ENCODE measurements around the gene UBA7.

The UBA7 gene

GRCh38 chr3:49775538-49775937, 38.2 kb downstream of the UBA7 start:
- no peaks in the 10 kb centered on the region for H3K27me3 ChIP-seq (ENCODE audit: control insufficient read depth in 2 of 2, insufficient read depth in 2 of 2, low read length in 2 of 2)
- H3K27ac ChIP-seq (ENCODE audit: low read depth in 2 of 2, low read length in 2 of 2), result no peak overlapping the region
- H3K9me3 ChIP-seq (ENCODE audit: control insufficient read depth in 2 of 2, low read length in 2 of 2), result no peaks in the 10 kb centered on the region
- H3K9ac ChIP-seq (ENCODE audit: low read depth in 1 of 2, low read length in 2 of 2), result no peak overlapping the region
- peaks cover 0 to 8% of the 10 kb centered on the region in 2 donors for H3K36me3 ChIP-seq (ENCODE audit: control insufficient read depth in 2 of 2, insufficient read depth in 2 of 2, low read length in 2 of 2)
- peaks cover 0 to 3% of the 10 kb centered on the region in 2 donors for H3K4me1 ChIP-seq (ENCODE audit: control insufficient read depth in 2 of 2, insufficient read depth in 2 of 2, low read length in 2 of 2)
- no peak overlapping the region for H3K4me3 ChIP-seq (ENCODE audit: low read length in 2 of 2)

GRCh38 chr3:49772703-49773102, 41.0 kb downstream of the UBA7 start:
- no peak overlapping the region for H3K27ac ChIP-seq (ENCODE audit: low read depth in 2 of 2, low read length in 2 of 2)
- no peaks in the 10 kb centered on the region for H3K9me3 ChIP-seq (ENCODE audit: control insufficient read depth in 2 of 2, low read length in 2 of 2)
- H3K4me3 ChIP-seq (ENCODE audit: low read length in 2 of 2), result no peak overlapping the region
- no peaks in the 10 kb centered on the region for H3K4me1 ChIP-seq (ENCODE audit: control insufficient read depth in 2 of 2, insufficient read depth in 2 of 2, low read length in 2 of 2)
- no peaks in the 10 kb centered on the region for H3K27me3 ChIP-seq (ENCODE audit: control insufficient read depth in 2 of 2, insufficient read depth in 2 of 2, low read length in 2 of 2)
- peaks cover 3 to 12% of the 10 kb centered on the region in 2 donors for H3K36me3 ChIP-seq (ENCODE audit: control insufficient read depth in 2 of 2, insufficient read depth in 2 of 2, low read length in 2 of 2)
- H3K9ac ChIP-seq (ENCODE audit: low read depth in 1 of 2, low read length in 2 of 2), result no peak overlapping the region

- H3K27ac ChIP-seq (ENCODE audit: low read depth in 2 of 2, low read length in 2 of 2), result no peak overlapping the region
- H3K36me3 ChIP-seq (ENCODE audit: control insufficient read depth in 2 of 2, insufficient read depth in 2 of 2, low read length in 2 of 2), result peaks cover 3 to 11% of the 10 kb centered on the region in 2 donors
- H3K9ac ChIP-seq (ENCODE audit: low read depth in 1 of 2, low read length in 2 of 2), result no peak overlapping the region
- no peaks in the 10 kb centered on the region for H3K4me1 ChIP-seq (ENCODE audit: control insufficient read depth in 2 of 2, insufficient read depth in 2 of 2, low read length in 2 of 2)
- no peaks in the 10 kb centered on the region for H3K27me3 ChIP-seq (ENCODE audit: control insufficient read depth in 2 of 2, insufficient read depth in 2 of 2, low read length in 2 of 2)
- no peaks in the 10 kb centered on the region for H3K9me3 ChIP-seq (ENCODE audit: control insufficient read depth in 2 of 2, low read length in 2 of 2)
- no peak overlapping the region for H3K4me3 ChIP-seq (ENCODE audit: low read length in 2 of 2)
Observed at GRCh38 chr3:49771340-49771938, 42.3 kb downstream of the UBA7 start.

- H3K9me3 ChIP-seq (ENCODE audit: control insufficient read depth in 2 of 2, low read length in 2 of 2), result no peaks in the 10 kb centered on the region
- no peaks in the 10 kb centered on the region for H3K4me1 ChIP-seq (ENCODE audit: control insufficient read depth in 2 of 2, insufficient read depth in 2 of 2, low read length in 2 of 2)
- peaks cover 3 to 5% of the 10 kb centered on the region in 2 donors for H3K36me3 ChIP-seq (ENCODE audit: control insufficient read depth in 2 of 2, insufficient read depth in 2 of 2, low read length in 2 of 2)
- no peaks in the 10 kb centered on the region for H3K27me3 ChIP-seq (ENCODE audit: control insufficient read depth in 2 of 2, insufficient read depth in 2 of 2, low read length in 2 of 2)
- no peak overlapping the region for H3K4me3 ChIP-seq (ENCODE audit: low read length in 2 of 2)
- H3K27ac ChIP-seq (ENCODE audit: low read depth in 2 of 2, low read length in 2 of 2), result no peak overlapping the region
- H3K9ac ChIP-seq (ENCODE audit: low read depth in 1 of 2, low read length in 2 of 2), result no peak overlapping the region
Observed at GRCh38 chr3:49769926-49770325, 43.8 kb downstream of the UBA7 start.

GRCh38 chr3:49769286-49769915, 44.4 kb downstream of the UBA7 start:
- Histone ChIP-seq H3K27ac (ENCODE audit: low read depth in 2 of 2, low read length in 2 of 2) (no peak overlapping the region), H3K27me3 (ENCODE audit: control insufficient read depth in 2 of 2, insufficient read depth in 2 of 2, low read length in 2 of 2) (no peaks in the 10 kb centered on the region)

GRCh38 chr3:49763981-49764380, 49.8 kb downstream of the UBA7 start:
- Histone ChIP-seq H3K4me1 (ENCODE audit: control insufficient read depth in 2 of 2, insufficient read depth in 2 of 2, low read length in 2 of 2) (no peaks in the 10 kb centered on the region), H3K4me3 (ENCODE audit: low read length in 2 of 2) (no peak overlapping the region), H3K36me3 (ENCODE audit: control insufficient read depth in 2 of 2, insufficient read depth in 2 of 2, low read length in 2 of 2) (peaks cover 0 to 3% of the 10 kb centered on the region in 2 donors), H3K9me3 (ENCODE audit: control insufficient read depth in 2 of 2, low read length in 2 of 2) (no peaks in the 10 kb centered on the region), H3K27me3 (ENCODE audit: control insufficient read depth in 2 of 2, insufficient read depth in 2 of 2, low read length in 2 of 2) (no peaks in the 10 kb centered on the region), H3K27ac (ENCODE audit: low read depth in 2 of 2, low read length in 2 of 2) (no peak overlapping the region), H3K9ac (ENCODE audit: low read depth in 1 of 2, low read length in 2 of 2) (no peak overlapping the region)

More at GRCh38 chr3:49769286-49769915, 44.4 kb downstream of the UBA7 start:
- no peak overlapping the region for H3K9ac ChIP-seq (ENCODE audit: low read depth in 1 of 2, low read length in 2 of 2)
- no peaks in the 10 kb centered on the region for H3K9me3 ChIP-seq (ENCODE audit: control insufficient read depth in 2 of 2, low read length in 2 of 2)
- H3K4me1 ChIP-seq (ENCODE audit: control insufficient read depth in 2 of 2, insufficient read depth in 2 of 2, low read length in 2 of 2), result no peaks in the 10 kb centered on the region
- H3K4me3 ChIP-seq (ENCODE audit: low read length in 2 of 2), result no peak overlapping the region
- H3K36me3 ChIP-seq (ENCODE audit: control insufficient read depth in 2 of 2, insufficient read depth in 2 of 2, low read length in 2 of 2), result peaks cover 3 to 5% of the 10 kb centered on the region in 2 donors

- Histone ChIP-seq H3K9ac (ENCODE audit: low read depth in 1 of 2, low read length in 2 of 2) (no peak overlapping the region), H3K4me3 (ENCODE audit: low read length in 2 of 2) (no peak overlapping the region), H3K4me1 (ENCODE audit: control insufficient read depth in 2 of 2, insufficient read depth in 2 of 2, low read length in 2 of 2) (no peaks in the 10 kb centered on the region), H3K9me3 (ENCODE audit: control insufficient read depth in 2 of 2, low read length in 2 of 2) (no peaks in the 10 kb centered on the region), H3K36me3 (ENCODE audit: control insufficient read depth in 2 of 2, insufficient read depth in 2 of 2, low read length in 2 of 2) (no peaks in the 10 kb centered on the region), H3K27me3 (ENCODE audit: control insufficient read depth in 2 of 2, insufficient read depth in 2 of 2, low read length in 2 of 2) (no peaks in the 10 kb centered on the region), H3K27ac (ENCODE audit: low read depth in 2 of 2, low read length in 2 of 2) (no peak overlapping the region)
Observed at GRCh38 chr3:49761661-49762060, 52.1 kb downstream of the UBA7 start.

- no peaks in the 10 kb centered on the region for H3K4me1 ChIP-seq (ENCODE audit: control insufficient read depth in 2 of 2, insufficient read depth in 2 of 2, low read length in 2 of 2)
- H3K27ac ChIP-seq (ENCODE audit: low read depth in 2 of 2, low read length in 2 of 2), result no peak overlapping the region
- H3K9me3 ChIP-seq (ENCODE audit: control insufficient read depth in 2 of 2, low read length in 2 of 2), result no peaks in the 10 kb centered on the region
- no peak overlapping the region for H3K4me3 ChIP-seq (ENCODE audit: low read length in 2 of 2)
- H3K9ac ChIP-seq (ENCODE audit: low read depth in 1 of 2, low read length in 2 of 2), result no peak overlapping the region
- no peaks in the 10 kb centered on the region for H3K36me3 ChIP-seq (ENCODE audit: control insufficient read depth in 2 of 2, insufficient read depth in 2 of 2, low read length in 2 of 2)
- H3K27me3 ChIP-seq (ENCODE audit: control insufficient read depth in 2 of 2, insufficient read depth in 2 of 2, low read length in 2 of 2), result no peaks in the 10 kb centered on the region
Observed at GRCh38 chr3:49759226-49759625, 54.5 kb downstream of the UBA7 start.

GRCh38 chr3:49757197-49757596, 56.6 kb downstream of the UBA7 start:
- Histone ChIP-seq H3K27ac (ENCODE audit: low read depth in 2 of 2, low read length in 2 of 2) (no peak overlapping the region), H3K9ac (ENCODE audit: low read depth in 1 of 2, low read length in 2 of 2) (no peak overlapping the region), H3K4me1 (ENCODE audit: control insufficient read depth in 2 of 2, insufficient read depth in 2 of 2, low read length in 2 of 2) (no peaks in the 10 kb centered on the region), H3K27me3 (ENCODE audit: control insufficient read depth in 2 of 2, insufficient read depth in 2 of 2, low read length in 2 of 2) (no peaks in the 10 kb centered on the region), H3K4me3 (ENCODE audit: low read length in 2 of 2) (no peak overlapping the region), H3K9me3 (ENCODE audit: control insufficient read depth in 2 of 2, low read length in 2 of 2) (no peaks in the 10 kb centered on the region), H3K36me3 (ENCODE audit: control insufficient read depth in 2 of 2, insufficient read depth in 2 of 2, low read length in 2 of 2) (no peaks in the 10 kb centered on the region)

GRCh38 chr3:49756036-49756435, 57.7 kb downstream of the UBA7 start:
- no peaks in the 10 kb centered on the region for H3K4me1 ChIP-seq (ENCODE audit: control insufficient read depth in 2 of 2, insufficient read depth in 2 of 2, low read length in 2 of 2)
- H3K9me3 ChIP-seq (ENCODE audit: control insufficient read depth in 2 of 2, low read length in 2 of 2), result no peaks in the 10 kb centered on the region
- no peak overlapping the region for H3K9ac ChIP-seq (ENCODE audit: low read depth in 1 of 2, low read length in 2 of 2)
- H3K27me3 ChIP-seq (ENCODE audit: control insufficient read depth in 2 of 2, insufficient read depth in 2 of 2, low read length in 2 of 2), result no peaks in the 10 kb centered on the region
- H3K36me3 ChIP-seq (ENCODE audit: control insufficient read depth in 2 of 2, insufficient read depth in 2 of 2, low read length in 2 of 2), result no peaks in the 10 kb centered on the region
- no peak overlapping the region for H3K27ac ChIP-seq (ENCODE audit: low read depth in 2 of 2, low read length in 2 of 2)
- H3K4me3 ChIP-seq (ENCODE audit: low read length in 2 of 2), result no peak overlapping the region

All from mucosa of rectum (tissue), 2 donors.